Stimulated activated CD8-positive, alpha-beta memory T cell treated with anti-CD3 and anti-CD28 coated beads, Interleukin-15, amount 100 ng/mL, for 48 hours (primary cell): ENCODE measurements around the gene SMAP2.

Experiments
- DNase-seq, 2 donors: peaks; one replicate each; pipeline ENCODE4 v3.0.0-alpha.2; 2020; ENCODE audit warnings: low read depth in 2 of 2

SMAP2 gene

GRCh38 chr1:40421431-40422384, 48.2 kb downstream of the SMAP2 start:
- no peak for DNase-seq

- no peak for DNase-seq
Measured at GRCh38 chr1:40422630-40423263, 49.2 kb downstream of the SMAP2 start.

- no peak for DNase-seq
Measured at GRCh38 chr1:40423264-40423642, 49.7 kb downstream of the SMAP2 start.

GRCh38 chr1:40423951-40424618, 50.6 kb downstream of the SMAP2 start:
- no peak for DNase-seq

GRCh38 chr1:40425198-40425597, 51.7 kb downstream of the SMAP2 start:
- no peak for DNase-seq

GRCh38 chr1:40431385-40431784, 57.9 kb downstream of the SMAP2 start:
- DNase-seq = no peak

- no peak for DNase-seq
Measured at GRCh38 chr1:40432644-40433390, 59.3 kb downstream of the SMAP2 start.

GRCh38 chr1:40435471-40435870, 61.9 kb downstream of the SMAP2 start:
- DNase-seq = no peak

GRCh38 chr1:40435876-40436275, 62.3 kb downstream of the SMAP2 start:
- DNase-seq = no peak

- DNase-seq = no peak
Measured at GRCh38 chr1:40438391-40439015, 65.0 kb downstream of the SMAP2 start.

- DNase-seq = no peak
Measured at GRCh38 chr1:40439247-40439646, 65.7 kb downstream of the SMAP2 start.

GRCh38 chr1:40449684-40450494, 76.4 kb downstream of the SMAP2 start, which contains the start of gene ZFP69B:
ZFP69B (plus strand) TSS chr1:40450476; CDS start chr1:40450962, 486 bp downstream.
- peak; percentile 91 to 92 for DNase-seq

- peak; percentile 85 for DNase-seq
Measured at GRCh38 chr1:40450495-40451237, 77.1 kb downstream of the SMAP2 start.

GRCh38 chr1:40451238-40451585, 77.7 kb downstream of the SMAP2 start:
- no peak for DNase-seq

- DNase-seq = no peak
Measured at GRCh38 chr1:40454873-40455272, 81.3 kb downstream of the SMAP2 start.

GRCh38 chr1:40462956-40463590, 89.5 kb downstream of the SMAP2 start:
- DNase-seq = no peak

- no peak for DNase-seq
Measured at GRCh38 chr1:40469327-40469726, 95.8 kb downstream of the SMAP2 start.
